Measurements from ENCODE around the gene MTERF4.

MTERF4 gene

DNA sequence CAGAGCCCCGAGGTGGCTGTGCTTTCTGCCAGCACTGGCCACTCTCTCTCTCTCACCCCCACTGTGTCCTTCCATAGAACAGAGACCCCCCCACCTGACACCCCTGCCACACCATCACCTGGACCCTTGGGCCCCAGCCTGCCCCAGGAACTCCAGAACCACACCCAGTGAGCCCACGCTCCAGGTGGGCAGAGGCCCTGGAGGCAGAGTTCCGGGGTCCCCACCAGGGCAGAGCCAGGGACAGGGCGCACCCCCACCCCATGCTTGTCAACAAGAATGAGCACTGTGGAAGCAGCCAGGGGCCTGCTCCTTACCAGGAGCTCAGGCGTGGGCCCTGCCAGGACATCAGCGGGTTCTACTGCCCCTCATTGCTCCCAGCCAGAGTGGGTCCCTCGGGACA, 32.6 kb upstream of the MTERF4 start:
- no peak for DNase-seq (ENCODE audit: low read depth in 2 of 2)
- TF ChIP-seq, protein P1, sequence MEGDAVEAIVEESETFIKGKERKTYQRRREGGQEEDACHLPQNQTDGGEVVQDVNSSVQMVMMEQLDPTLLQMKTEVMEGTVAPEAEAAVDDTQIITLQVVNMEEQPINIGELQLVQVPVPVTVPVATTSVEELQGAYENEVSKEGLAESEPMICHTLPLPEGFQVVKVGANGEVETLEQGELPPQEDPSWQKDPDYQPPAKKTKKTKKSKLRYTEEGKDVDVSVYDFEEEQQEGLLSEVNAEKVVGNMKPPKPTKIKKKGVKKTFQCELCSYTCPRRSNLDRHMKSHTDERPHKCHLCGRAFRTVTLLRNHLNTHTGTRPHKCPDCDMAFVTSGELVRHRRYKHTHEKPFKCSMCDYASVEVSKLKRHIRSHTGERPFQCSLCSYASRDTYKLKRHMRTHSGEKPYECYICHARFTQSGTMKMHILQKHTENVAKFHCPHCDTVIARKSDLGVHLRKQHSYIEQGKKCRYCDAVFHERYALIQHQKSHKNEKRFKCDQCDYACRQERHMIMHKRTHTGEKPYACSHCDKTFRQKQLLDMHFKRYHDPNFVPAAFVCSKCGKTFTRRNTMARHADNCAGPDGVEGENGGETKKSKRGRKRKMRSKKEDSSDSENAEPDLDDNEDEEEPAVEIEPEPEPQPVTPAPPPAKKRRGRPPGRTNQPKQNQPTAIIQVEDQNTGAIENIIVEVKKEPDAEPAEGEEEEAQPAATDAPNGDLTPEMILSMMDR (IDR thresholded peaks at IDR 0.05; ENCODE audit: low read depth, low read length) = no peak
- H3K4me3 ChIP-seq (replicated peaks in 1 of 2; ENCODE audit: low read depth in 2 of 2, low read length in 2 of 2) = no peak overlapping the region

GRCh38 chr2:241133436-241133820, 31.3 kb upstream of the MTERF4 start:
- TF ChIP-seq, protein P1 (IDR thresholded peaks at IDR 0.05; ENCODE audit: low read depth, low read length) = no peak
- no peak overlapping the region for H3K4me3 ChIP-seq (replicated peaks in 1 of 2; ENCODE audit: low read depth in 2 of 2, low read length in 2 of 2)
- DNase-seq (ENCODE audit: low read depth in 2 of 2) = no peak

DNA sequence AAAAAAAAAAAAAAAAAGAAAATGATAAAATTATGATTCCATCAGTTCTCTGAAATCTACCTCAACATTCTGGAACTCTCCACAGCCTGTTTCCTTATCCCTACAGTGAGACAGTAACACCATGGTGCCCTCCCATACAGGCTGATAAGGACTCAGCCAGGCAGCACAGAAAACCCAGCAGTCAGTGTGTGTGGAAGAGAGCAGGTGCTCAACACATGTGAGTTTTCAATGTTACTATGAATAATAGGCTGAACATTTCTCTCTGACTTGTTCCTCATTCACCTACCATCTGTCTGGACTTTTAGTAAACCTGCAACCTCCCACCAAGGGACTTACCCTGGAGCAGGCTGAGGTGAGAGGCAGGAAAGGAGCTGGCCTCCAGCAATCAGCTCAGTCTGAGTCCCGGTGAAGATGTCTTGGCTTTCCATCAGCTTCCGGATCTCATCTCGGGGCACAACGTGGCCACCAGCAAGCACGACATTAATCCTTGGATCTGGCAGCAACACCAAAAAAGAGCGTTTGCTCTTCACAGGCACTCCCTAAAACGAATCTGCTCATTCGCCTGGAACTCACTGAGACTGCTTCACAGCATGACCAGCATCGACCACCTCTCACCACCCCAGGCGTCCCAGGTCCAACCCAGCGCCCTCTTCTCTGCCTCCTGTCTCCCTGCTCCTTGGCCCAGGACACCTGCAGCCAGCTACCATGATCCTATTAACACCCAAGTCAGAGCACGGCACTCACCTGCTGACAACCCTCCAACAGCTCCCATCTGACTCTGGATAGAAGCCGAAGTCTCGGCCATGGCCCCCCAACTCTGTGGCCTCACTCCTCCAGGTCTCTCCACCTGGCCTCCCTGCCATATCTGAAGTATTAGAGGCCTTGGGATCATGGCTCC, 30.7 kb upstream of the MTERF4 start:
- no peak overlapping the region for H3K4me3 ChIP-seq (replicated peaks in 1 of 2; ENCODE audit: low read depth in 2 of 2, low read length in 2 of 2)
- DNase-seq (ENCODE audit: low read depth in 2 of 2) = no peak
- TF ChIP-seq, protein P1 (IDR thresholded peaks at IDR 0.05; ENCODE audit: low read depth, low read length) = no peak

- DNase-seq (ENCODE audit: low read depth in 2 of 2) = no peak
- TF ChIP-seq, protein P1 (IDR thresholded peaks at IDR 0.05; ENCODE audit: low read depth, low read length) = no peak
These were observed 29.4 kb upstream of the MTERF4 start for GRCh38 chr2:241131531-241131930.

GRCh38 chr2:241130316-241130715, 28.2 kb upstream of the MTERF4 start:
- DNase-seq (ENCODE audit: low read depth in 2 of 2) = no peak
- no peak overlapping the region for H3K4me3 ChIP-seq (replicated peaks in 1 of 2; ENCODE audit: low read depth in 2 of 2, low read length in 2 of 2)
- TF ChIP-seq, protein P1 (IDR thresholded peaks at IDR 0.05; ENCODE audit: low read depth, low read length) = no peak

More at GRCh38 chr2:241131531-241131930, 29.4 kb upstream of the MTERF4 start:
- H3K4me3 ChIP-seq (replicated peaks in 1 of 2; ENCODE audit: low read depth in 2 of 2, low read length in 2 of 2) = no peak overlapping the region

DNA sequence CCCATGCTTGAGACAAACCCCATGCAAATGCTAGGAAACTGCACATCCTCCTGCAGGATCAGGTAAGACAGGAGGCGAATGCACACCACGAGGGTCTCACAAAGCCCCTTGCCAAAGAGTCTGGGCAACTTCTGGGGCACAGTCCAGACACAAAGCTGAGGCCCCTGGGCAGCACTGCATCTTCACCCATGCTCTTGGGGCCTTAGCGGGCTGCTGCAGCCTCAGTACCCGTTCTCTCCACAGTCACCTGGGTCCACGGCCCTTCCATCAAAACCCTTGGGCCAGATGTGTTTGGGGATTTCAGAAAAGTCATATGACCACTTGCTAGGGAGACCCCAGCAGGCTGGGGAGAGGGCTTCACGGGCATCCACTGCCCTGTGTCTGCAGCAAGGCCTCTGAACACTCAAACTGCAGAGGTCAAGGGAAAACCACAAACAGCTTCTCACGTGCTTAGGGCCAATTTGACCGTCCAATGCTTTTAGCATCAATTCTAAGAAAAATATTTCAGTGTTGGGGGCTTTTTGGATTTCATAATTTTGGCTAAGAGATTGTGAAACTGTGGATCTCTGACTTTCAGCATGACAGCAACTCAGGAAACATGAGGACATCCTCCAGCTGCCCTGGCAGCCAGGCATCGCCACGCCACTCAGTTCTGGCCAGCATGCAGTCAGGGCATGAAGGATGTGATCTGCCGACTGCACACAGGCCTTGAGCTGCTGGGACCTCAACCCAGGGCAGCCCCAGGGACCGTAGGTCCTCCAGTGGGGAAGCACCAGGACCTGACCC, 27.2 kb upstream of the MTERF4 start:
- no peak for DNase-seq (ENCODE audit: low read depth in 2 of 2)
- TF ChIP-seq, protein P1 (IDR thresholded peaks at IDR 0.05; ENCODE audit: low read depth, low read length) = no peak
- H3K4me3 ChIP-seq (replicated peaks in 1 of 2; ENCODE audit: low read depth in 2 of 2, low read length in 2 of 2) = no peak overlapping the region
